GM06990 (cell line): ENCODE results near the gene HCN1.

Experiments
- DNase-seq: peaks from one replicate; pipeline ENCODE4 v3.0.0-alpha.2; 2011; ENCODE audit not compliant: insufficient read length; ENCODE audit errors: extremely low read depth
- H3K27me3 ChIP-seq: replicated peaks from 2 replicates; pipeline ENCODE4 v1.6.0; 2011; ENCODE audit warnings: low read length; ENCODE audit not compliant: control insufficient read depth, insufficient read depth
- H3K36me3 ChIP-seq: 2 replicates; pipeline ENCODE4 v1.5.1; 2011; ENCODE audit warnings: low read length; ENCODE audit not compliant: control insufficient read depth, insufficient read depth
- H3K4me3 ChIP-seq: replicated peaks from 2 replicates; pipeline ENCODE4 v1.5.1; 2011; ENCODE audit warnings: low read depth, mild to moderate bottlenecking, control low read depth, low read length
- TF ChIP-seq, protein P1 (sequence below): IDR thresholded peaks from 2 replicates; pipeline ENCODE4 v1.5.1; 2011; ENCODE audit warnings: low read length, control low read depth, mild to moderate bottlenecking, inconsistent platforms; ENCODE audit not compliant: insufficient read depth, poor library complexity, severe bottlenecking

Gene HCN1

DNA sequence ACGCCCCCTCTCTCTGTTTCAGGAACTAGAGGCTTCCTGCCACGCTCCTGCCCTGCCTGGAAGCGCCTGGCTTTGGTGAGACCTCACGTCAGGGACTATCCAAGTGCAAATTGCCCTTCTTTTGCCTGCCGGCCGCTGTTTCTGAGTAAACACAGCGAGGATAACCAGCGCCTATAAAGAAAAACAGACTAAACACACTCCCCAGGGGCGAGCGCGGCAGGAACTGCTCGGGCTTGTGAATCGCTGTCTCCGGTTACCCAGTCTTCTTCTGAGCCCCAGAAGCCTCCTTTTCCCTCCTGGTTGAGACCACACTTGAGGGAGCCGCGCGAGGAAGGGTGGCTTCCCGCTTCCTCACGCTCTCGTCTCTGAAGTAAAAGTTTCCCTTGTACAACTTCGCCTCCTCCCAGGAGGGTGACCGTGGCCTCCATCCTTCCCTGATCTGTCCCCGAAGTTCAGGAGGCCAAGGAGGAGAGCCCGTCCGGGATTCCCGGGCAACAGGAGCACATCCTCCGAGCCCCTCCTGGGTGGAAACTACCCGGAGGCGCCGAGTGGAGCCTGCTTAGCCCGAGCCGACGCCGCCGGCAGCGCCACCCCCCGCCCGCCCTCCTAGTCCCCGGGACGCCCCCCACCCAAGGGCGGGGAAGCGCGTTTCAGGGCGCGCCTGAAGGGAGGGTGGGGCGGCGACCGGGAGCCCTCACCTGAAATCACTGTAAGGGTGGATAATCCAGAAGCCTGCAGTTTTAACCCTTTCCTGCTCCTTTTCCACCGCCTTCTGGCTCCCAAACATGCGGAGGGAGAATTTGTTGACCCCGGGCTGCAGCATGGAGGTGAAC, 993 bp downstream of the HCN1 start:
- DNase-seq = no peak
- Histone ChIP-seq H3K36me3 (no peaks in the 10 kb centered on the region), H3K4me3 (no peak overlapping the region), H3K27me3 (no peaks in the 10 kb centered on the region)
- TF ChIP-seq, protein P1, sequence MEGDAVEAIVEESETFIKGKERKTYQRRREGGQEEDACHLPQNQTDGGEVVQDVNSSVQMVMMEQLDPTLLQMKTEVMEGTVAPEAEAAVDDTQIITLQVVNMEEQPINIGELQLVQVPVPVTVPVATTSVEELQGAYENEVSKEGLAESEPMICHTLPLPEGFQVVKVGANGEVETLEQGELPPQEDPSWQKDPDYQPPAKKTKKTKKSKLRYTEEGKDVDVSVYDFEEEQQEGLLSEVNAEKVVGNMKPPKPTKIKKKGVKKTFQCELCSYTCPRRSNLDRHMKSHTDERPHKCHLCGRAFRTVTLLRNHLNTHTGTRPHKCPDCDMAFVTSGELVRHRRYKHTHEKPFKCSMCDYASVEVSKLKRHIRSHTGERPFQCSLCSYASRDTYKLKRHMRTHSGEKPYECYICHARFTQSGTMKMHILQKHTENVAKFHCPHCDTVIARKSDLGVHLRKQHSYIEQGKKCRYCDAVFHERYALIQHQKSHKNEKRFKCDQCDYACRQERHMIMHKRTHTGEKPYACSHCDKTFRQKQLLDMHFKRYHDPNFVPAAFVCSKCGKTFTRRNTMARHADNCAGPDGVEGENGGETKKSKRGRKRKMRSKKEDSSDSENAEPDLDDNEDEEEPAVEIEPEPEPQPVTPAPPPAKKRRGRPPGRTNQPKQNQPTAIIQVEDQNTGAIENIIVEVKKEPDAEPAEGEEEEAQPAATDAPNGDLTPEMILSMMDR = no peak

DNA sequence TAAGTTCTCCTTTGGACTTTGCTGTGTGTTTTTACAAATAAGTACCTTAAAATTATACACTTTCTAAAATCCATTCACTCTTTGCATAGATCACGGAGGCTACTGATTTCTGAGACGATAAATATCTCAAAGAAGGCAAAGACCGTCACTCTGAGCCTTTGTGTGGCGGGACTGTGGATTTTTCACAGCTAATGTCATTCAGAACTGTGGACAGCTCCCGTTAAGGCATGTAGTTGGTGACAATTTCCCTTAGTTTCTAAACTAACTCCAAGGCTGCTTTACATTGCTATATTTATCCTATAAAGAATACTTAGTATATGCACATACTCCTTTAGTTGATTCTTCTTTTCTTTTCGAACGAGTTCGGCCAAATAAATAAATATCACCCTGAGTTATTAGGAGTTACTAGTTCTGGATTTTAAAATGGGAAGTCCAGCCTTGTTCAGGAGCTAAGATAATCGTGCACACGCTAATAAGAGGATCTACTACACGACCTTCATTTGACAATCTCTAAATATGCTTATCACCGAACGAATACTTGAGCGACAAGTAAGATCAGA, 1.8 kb downstream of the HCN1 start:
- Histone ChIP-seq H3K4me3 (no peak overlapping the region), H3K27me3 (no peaks in the 10 kb centered on the region), H3K36me3 (no peaks in the 10 kb centered on the region)
- no peak for DNase-seq
- TF ChIP-seq, protein P1 = no peak

DNA sequence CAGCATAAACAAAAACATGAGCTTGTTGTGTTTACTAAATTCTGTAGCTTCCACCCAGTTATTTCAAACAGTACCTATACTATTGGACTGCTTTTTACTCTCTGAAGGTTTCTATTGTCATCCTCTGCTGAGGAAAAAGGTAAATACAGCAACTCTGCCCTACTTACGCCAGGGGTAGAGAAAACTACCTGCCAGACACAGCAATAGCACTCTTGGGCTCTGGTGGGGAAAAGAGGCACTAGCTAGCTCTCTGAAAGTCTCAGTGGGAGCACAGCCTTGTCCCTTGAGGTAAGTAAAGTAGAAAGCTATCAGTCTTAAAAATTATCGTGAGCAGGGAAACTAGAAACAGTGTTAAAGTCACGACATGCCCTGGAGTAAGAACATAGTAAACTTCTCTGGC, 3.7 kb downstream of the HCN1 start:
- H3K27me3 ChIP-seq = no peaks in the 10 kb centered on the region
- no peak overlapping the region for H3K4me3 ChIP-seq
- TF ChIP-seq, protein P1 = no peak
- no peak for DNase-seq
- H3K36me3 ChIP-seq = no peaks in the 10 kb centered on the region

DNA sequence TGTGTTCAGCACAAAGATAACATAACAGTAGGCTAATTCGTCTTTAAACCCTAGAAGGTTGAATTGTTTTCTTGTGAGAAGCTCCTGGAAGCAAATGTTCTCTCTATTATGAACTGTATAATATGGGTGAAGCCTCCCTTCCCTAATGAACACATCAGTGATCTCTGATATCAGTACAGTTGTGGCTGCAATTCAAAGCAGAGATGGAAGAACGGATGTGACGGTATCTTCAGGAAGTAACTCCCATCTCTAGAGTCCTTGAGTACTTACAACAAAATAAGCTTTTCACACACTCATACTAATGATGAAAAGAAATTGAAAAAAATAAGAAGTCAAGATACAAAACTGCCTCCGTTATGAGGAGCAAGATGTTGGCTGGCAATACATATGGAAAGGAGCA, 4.5 kb downstream of the HCN1 start:
- no peak for DNase-seq
- Histone ChIP-seq H3K27me3 (no peaks in the 10 kb centered on the region), H3K36me3 (no peaks in the 10 kb centered on the region), H3K4me3 (no peak overlapping the region)
- TF ChIP-seq, protein P1 = no peak

DNA sequence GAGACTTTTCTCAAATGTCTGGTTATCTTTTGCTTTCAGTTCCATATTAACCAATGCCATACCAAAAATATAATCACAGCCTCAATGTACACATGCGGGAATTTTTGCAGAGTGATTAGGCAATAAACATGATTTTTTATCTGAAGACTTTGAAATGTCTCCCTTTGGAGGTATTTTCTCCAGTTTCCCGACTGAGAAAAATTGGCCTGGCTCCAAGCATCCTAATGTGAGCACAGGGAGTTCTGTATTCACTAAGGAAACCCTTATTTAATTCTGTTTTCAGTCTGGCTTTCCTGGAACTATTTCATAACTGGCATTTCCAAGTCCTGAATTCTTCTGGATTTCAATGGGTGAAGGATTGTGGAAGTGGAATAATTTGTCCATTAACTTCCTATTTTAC, 8.5 kb downstream of the HCN1 start:
- Histone ChIP-seq H3K27me3 (no peaks in the 10 kb centered on the region), H3K36me3 (no peaks in the 10 kb centered on the region), H3K4me3 (no peak overlapping the region)
- DNase-seq = no peak
- TF ChIP-seq, protein P1 = no peak
